Neural progenitor cell (in vitro differentiated cells): Measurements from ENCODE around the gene CCDC71L. TPM values are rescaled to one million over a fixed set of nuclear protein-coding genes. Genes with fewer than 3 reads are reported as not detected.
"Not testable (repeated sequence)": the region's sequence is repeated elsewhere in the genome, so short reads cannot be mapped to it uniquely, and the experiment has no call there.

Experiments
- DNase-seq: peaks from one replicate; pipeline ENCODE4 v3.0.0-alpha.2; 2016; ENCODE audit warnings: low spot score
- H2AFZ ChIP-seq: fragments of 200-600 bp; sonication (generic); replicated peaks from 2 replicates; pipeline ENCODE4 v1.6.1; 2016; ENCODE audit warnings: antibody characterized with exemption
- H3F3A ChIP-seq: fragments of 200-600 bp; sonication (generic); 2 replicates; pipeline ENCODE4 v1.6.1; 2016; ENCODE audit warnings: antibody characterized with exemption, low read depth
- H3K27ac ChIP-seq: fragments of 200-600 bp; sonication (generic); 2 replicates; pipeline ENCODE4 v1.5.1; 2016; ENCODE audit warnings: mild to moderate bottlenecking
- H3K27me3 ChIP-seq: fragments of 200-600 bp; sonication (generic); 2 replicates; pipeline ENCODE4 v1.6.1; 2016; ENCODE audit warnings: mild to moderate bottlenecking, moderate library complexity
- H3K36me3 ChIP-seq: fragments of 200-600 bp; sonication (generic); 2 replicates; pipeline ENCODE4 v1.5.1; 2016
- H3K4me1 ChIP-seq: fragments of 200-600 bp; sonication (generic); 2 replicates; pipeline ENCODE4 v1.6.1; 2016; ENCODE audit warnings: mixed run types
- H3K4me2 ChIP-seq: fragments of 200-600 bp; sonication (generic); 2 replicates; pipeline ENCODE4 v1.6.1; 2016
- H3K4me3 ChIP-seq: fragments of 200-600 bp; sonication (generic); 2 replicates; pipeline ENCODE4 v1.5.1; 2016
- H3K79me2 ChIP-seq: fragments of 200-600 bp; sonication (generic); 2 replicates; pipeline ENCODE4 v1.6.1; 2016; ENCODE audit warnings: low read depth
- H3K9ac ChIP-seq: fragments of 200-600 bp; sonication (generic); 2 replicates; pipeline ENCODE4 v1.6.1; 2016
- H3K9me3 ChIP-seq: fragments of 200-600 bp; sonication (generic); 2 replicates; pipeline ENCODE4 v1.5.1; 2016; ENCODE audit warnings: low read depth
- H4K20me1 ChIP-seq: fragments of 200-600 bp; sonication (generic); 2 replicates; pipeline ENCODE4 v1.6.1; 2016; ENCODE audit warnings: low read depth
- H3K27ac Mint-ChIP-seq: 3 replicates; pipeline ENCODE4 v1.8.0; 2021; ENCODE audit warnings: mixed read lengths
- H3K27me3 Mint-ChIP-seq: 2 replicates; pipeline ENCODE4 v1.8.0; 2022; ENCODE audit warnings: low read depth, mild to moderate bottlenecking, inconsistent platforms, moderate library complexity, mixed read lengths; ENCODE audit not compliant: insufficient read depth
- H3K36me3 Mint-ChIP-seq: 3 replicates; pipeline ENCODE4 v1.8.0; 2021; ENCODE audit warnings: mixed read lengths
- H3K4me1 Mint-ChIP-seq: 3 replicates; pipeline ENCODE4 v1.8.0; 2021; ENCODE audit warnings: mixed read lengths
- H3K4me3 Mint-ChIP-seq: 3 replicates; pipeline ENCODE4 v1.8.0; 2021; ENCODE audit warnings: mild to moderate bottlenecking, moderate library complexity, mixed read lengths
- H3K9me3 Mint-ChIP-seq: 3 replicates; pipeline ENCODE4 v1.8.0; 2020; ENCODE audit warnings: mixed read lengths
- EZH2 ChIP-seq: fragments of 200-600 bp; sonication (generic); IDR thresholded peaks from 2 replicates; pipeline ENCODE4 v1.6.1; 2017; ENCODE audit warnings: antibody characterized with exemption, mild to moderate bottlenecking, moderate library complexity
- EZH2phosphoT487 ChIP-seq: fragments of 200-600 bp; sonication (generic); IDR thresholded peaks from 2 replicates; pipeline ENCODE4 v1.6.1; 2017; ENCODE audit warnings: antibody characterized with exemption
- total RNA-seq: library from RNA; depleted of rRNA; stranded (reverse); fragments of >200 nt; gene quantifications from 2 replicates; pipeline ENCODE4 v1.2.3, GENCODE V29; 2015; ENCODE audit warnings: low replicate concordance
- TF ChIP-seq, protein P1 (sequence below): fragments of 200-600 bp; sonication (generic); IDR thresholded peaks from 2 replicates; pipeline ENCODE4 v1.5.1; 2017; ENCODE audit warnings: antibody characterized with exemption, mild to moderate bottlenecking

CCDC71L gene
- total RNA-seq = 23.5 and 23.8 TPM in 2 replicates

DNA sequence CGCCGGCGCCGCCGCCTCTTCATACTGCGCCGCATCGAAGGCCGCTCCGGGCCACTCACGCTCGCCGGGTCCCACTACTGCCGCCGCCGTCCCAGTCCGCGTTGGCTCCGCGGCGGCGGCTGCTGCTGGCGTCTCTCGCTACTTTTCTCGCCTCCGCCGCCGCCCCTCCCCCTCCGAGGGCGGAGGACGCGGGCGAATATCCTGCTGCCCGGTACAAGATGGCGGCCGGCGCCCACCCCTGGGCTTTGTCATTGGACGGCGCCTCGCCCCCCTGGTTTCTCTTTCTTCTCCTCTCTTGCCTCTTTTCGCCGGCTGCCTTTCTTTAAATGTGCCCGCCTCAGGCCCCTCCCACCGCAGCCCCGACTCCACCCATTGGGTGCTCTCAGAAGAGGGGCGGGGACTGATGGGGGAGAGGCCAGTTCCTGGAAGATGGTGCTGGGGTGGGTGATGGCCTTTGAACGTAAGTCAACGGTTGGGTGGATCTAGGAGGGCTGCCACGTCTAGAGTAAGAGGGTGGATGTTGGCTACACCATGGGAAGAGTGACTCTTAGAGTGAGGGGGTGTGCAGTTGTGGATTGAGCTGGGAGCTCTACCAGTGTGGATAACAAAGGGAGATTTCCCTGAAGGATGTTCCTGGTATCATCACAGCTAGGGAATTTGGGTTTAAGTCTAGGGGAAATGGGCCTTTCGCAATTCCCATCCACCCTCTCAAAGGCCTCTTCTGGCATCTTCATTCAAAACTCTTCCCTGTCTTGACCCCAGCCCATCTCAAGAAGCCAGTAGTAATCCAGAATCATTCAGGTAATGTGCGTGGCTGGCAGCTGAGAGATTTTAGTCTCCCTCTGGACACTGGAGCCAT, at the start of gene CCDC71L:
CCDC71L (minus strand) TSS at position 297 of the 859 bp plus-strand sequence; CDS start at position 35, 262 bp downstream.
- Histone ChIP-seq H3K4me2 (peak within 1 kb of the TSS; percentile 81), H3K27ac (peak within 1 kb of the TSS; percentile 82), H3K79me2 (peaks cover 13% of the 10 kb centered on the region), H3K27me3 (no peaks in the 10 kb centered on the region), H3K4me1 (peaks cover 11% of the 10 kb centered on the region), H3K4me3 (peak within 1 kb of the TSS; percentile 72), H3F3A (peaks cover 27% of the 10 kb centered on the region), H2AFZ (peak within 1 kb of the TSS; percentile 75), H3K36me3 (no peaks in the 10 kb centered on the region), H3K9ac (peak within 1 kb of the TSS; percentile 61), H3K9me3 (no peaks in the 10 kb centered on the region), H4K20me1 (peaks cover 9% of the 10 kb centered on the region)
- Mint-ChIP-seq H3K27ac (peak within 1 kb of the TSS; percentile 80), H3K36me3 (peaks cover 3% of the 10 kb centered on the region), H3K4me3 (peak within 1 kb of the TSS; percentile 87), H3K4me1 (peaks cover 16% of the 10 kb centered on the region), H3K9me3 (peaks cover 11% of the 10 kb centered on the region), H3K27me3 (no peaks in the 10 kb centered on the region)
- no peak for TF ChIP-seq EZH2phosphoT487
- TF ChIP-seq EZH2 = no peak
- TF ChIP-seq, protein P1, sequence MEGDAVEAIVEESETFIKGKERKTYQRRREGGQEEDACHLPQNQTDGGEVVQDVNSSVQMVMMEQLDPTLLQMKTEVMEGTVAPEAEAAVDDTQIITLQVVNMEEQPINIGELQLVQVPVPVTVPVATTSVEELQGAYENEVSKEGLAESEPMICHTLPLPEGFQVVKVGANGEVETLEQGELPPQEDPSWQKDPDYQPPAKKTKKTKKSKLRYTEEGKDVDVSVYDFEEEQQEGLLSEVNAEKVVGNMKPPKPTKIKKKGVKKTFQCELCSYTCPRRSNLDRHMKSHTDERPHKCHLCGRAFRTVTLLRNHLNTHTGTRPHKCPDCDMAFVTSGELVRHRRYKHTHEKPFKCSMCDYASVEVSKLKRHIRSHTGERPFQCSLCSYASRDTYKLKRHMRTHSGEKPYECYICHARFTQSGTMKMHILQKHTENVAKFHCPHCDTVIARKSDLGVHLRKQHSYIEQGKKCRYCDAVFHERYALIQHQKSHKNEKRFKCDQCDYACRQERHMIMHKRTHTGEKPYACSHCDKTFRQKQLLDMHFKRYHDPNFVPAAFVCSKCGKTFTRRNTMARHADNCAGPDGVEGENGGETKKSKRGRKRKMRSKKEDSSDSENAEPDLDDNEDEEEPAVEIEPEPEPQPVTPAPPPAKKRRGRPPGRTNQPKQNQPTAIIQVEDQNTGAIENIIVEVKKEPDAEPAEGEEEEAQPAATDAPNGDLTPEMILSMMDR = no peak
- peak; percentile 95 for DNase-seq

DNA sequence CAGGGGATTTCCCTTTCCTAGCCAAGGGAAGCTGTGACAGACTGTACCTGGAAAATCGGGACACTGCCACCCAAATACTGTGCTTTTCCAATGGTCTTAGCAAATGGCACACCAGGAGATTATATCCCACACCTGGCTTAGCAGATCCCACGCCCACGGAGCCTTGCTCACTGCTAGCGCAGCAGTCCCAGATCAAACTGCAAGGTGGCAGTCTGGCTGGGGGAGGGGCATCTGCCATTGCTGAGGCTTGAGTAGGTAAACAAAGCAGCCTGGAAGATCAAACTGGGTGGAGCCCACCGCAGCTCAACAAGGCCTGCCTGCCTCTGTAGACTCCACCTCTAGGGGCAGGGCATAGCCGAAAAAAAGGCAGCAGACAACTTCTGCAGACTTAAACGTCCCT, 48.6 kb upstream of the CCDC71L start:
- not testable (repeated sequence) for H2AFZ ChIP-seq, H3K79me2 ChIP-seq, H3K9me3 Mint-ChIP-seq, H3K36me3 Mint-ChIP-seq, H4K20me1 ChIP-seq, H3F3A ChIP-seq, DNase-seq, H3K4me1 ChIP-seq, H3K27me3 ChIP-seq, H3K27ac ChIP-seq, H3K4me2 ChIP-seq, H3K4me3 ChIP-seq, H3K36me3 ChIP-seq, H3K27ac Mint-ChIP-seq, H3K9ac ChIP-seq, H3K27me3 Mint-ChIP-seq, H3K4me1 Mint-ChIP-seq, H3K4me3 Mint-ChIP-seq, H3K9me3 ChIP-seq

DNA sequence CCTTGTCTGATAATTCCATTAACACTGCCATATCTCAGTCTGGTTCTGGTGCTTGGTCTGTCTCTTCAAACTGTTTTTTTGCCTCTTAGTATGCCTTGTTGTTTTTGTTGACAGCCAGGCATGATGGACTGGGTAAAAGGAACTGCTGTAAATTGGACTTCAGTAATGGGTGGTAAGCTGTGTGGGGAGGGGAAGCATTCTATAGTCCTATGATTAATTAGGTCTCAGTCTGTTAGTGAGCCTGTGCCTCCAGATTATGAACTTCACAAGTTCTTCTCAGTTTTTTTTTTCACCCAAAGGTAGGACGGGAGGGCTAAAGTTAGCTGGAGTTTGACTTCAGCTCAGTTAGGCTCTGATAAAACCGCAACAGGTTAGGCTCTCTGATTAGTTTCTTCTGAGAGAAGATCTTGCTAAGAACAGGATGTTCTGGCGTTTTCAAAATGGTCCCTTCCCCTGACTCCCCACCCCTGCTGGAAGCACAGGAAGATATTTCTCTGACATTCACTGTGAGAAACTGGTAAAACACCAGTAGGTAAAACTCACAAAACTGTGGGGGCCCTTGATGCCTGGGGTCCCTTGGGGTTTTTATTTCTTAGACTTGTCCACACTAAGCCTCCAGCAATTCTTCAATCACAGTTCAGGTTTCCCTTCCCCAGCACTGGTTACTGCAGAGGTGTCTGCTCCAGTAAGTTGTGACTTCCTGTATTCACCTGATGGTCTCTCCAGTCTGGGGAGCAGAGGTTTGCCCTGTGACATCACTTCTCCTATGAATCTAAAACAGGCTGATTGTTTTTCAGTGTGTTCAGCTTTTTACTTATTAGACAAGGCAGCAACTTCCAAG, 43.3 kb upstream of the CCDC71L start:
- peaks cover 1% of the 10 kb centered on the region for H3K36me3 Mint-ChIP-seq
- no peaks in the 10 kb centered on the region for H4K20me1 ChIP-seq
- no peak overlapping the region for H3K27ac Mint-ChIP-seq
- no peaks in the 10 kb centered on the region for H3K79me2 ChIP-seq
- no peak for DNase-seq
- no peak overlapping the region for H3K4me2 ChIP-seq
- H3K4me1 Mint-ChIP-seq = no peaks in the 10 kb centered on the region
- no peak overlapping the region for H3K9ac ChIP-seq
- no peaks in the 10 kb centered on the region for H3K4me1 ChIP-seq
- TF ChIP-seq, protein P1 = no peak
- no peak for TF ChIP-seq EZH2
- H3K9me3 ChIP-seq = no peaks in the 10 kb centered on the region
- no peaks in the 10 kb centered on the region for H3K36me3 ChIP-seq
- no peaks in the 10 kb centered on the region for H3F3A ChIP-seq
- no peak overlapping the region for H3K4me3 ChIP-seq
- H3K27me3 Mint-ChIP-seq = no peaks in the 10 kb centered on the region
- H3K27me3 ChIP-seq = no peaks in the 10 kb centered on the region
- H3K27ac ChIP-seq = no peak overlapping the region
- peak overlapping the region; percentile 43 for H2AFZ ChIP-seq
- H3K4me3 Mint-ChIP-seq = no peak overlapping the region
- peaks cover 1% of the 10 kb centered on the region for H3K9me3 Mint-ChIP-seq
